Esophagus squamous epithelium (tissue), 5 donors: Measurements from ENCODE around the gene AP2S1. TPM values are rescaled to one million over a fixed set of nuclear protein-coding genes. Genes with fewer than 3 reads are reported as not detected.

Experiments
- DNase-seq: peaks from one replicate; lab custom pipeline; 2025; lab: John Stamatoyannopoulos, UW
- H3K27ac ChIP-seq, 4 donors: fragments of 200-600 bp; sonication (generic); one replicate each; pipeline ENCODE4 v1.5.1; 2016 to 2019; ENCODE audit warnings: mild to moderate bottlenecking in 1 of 4
- H3K27me3 ChIP-seq, 4 donors: fragments of 200-600 bp; sonication (generic); 1 replicate in 3 of 4; 2 replicates in 1 of 4; pipeline versions ENCODE4 v1.5.1 to v1.6.0; 2017 to 2021; ENCODE audit warnings: antibody characterized with exemption in 1 of 4
- H3K36me3 ChIP-seq, 3 donors: fragments of 200-600 bp; sonication (generic); one replicate each; pipeline ENCODE4 v1.5.1; 2016 to 2019
- H3K4me1 ChIP-seq, 3 donors: fragments of 200-600 bp; sonication (generic); one replicate each; pipeline ENCODE4 v1.5.1; 2017 to 2019
- H3K4me3 ChIP-seq, 4 donors: fragments of 200-600 bp; sonication (generic); 1 replicate in 3 of 4; 2 replicates in 1 of 4; pipeline ENCODE4 v1.5.1; 2016 to 2019; ENCODE audit warnings: mild to moderate bottlenecking in 2 of 4, moderate library complexity in 1 of 4
- H3K9me3 ChIP-seq, 3 donors: fragments of 200-600 bp; sonication (generic); one replicate each; pipeline ENCODE4 v1.5.1; 2016 to 2019
- CTCF ChIP-seq, 6 experiments: fragments of 450-650 bp in 4 of 6; fragments of 200-600 bp in 2 of 6; sonication (generic) in 2 of 6; IDR thresholded peaks; one replicate each; pipeline ENCODE4 v1.5.1; 2016 to 2019; ENCODE audit warnings: antibody characterized with exemption in 6 of 6, mild to moderate bottlenecking in 4 of 6, moderate library complexity in 4 of 6
- POLR2A ChIP-seq, 4 donors: fragments of 450-650 bp; IDR thresholded peaks; one replicate each; pipeline ENCODE4 v1.6.1; 2017; ENCODE audit warnings: antibody characterized with exemption in 4 of 4, mild to moderate bottlenecking in 4 of 4, moderate library complexity in 3 of 4
- WGBS, 2 donors: methylation state at CpG; one replicate each; pipeline ENCODE4 v1.1.5; 2018; 5-methylcytosine and 5-hydroxymethylcytosine counted together
- intact Hi-C: fragments of 100-400 bp; cut with DNase I; formaldehyde crosslinking; loops from one replicate; pipeline ENCODE4 v1.15.0; 2022
- total RNA-seq, 4 donors: library from RNA; depleted of rRNA; stranded (reverse); fragments of >200 nt; gene quantifications; one replicate each; pipeline ENCODE4 v1.1.0, GENCODE V29; 2016
- donor health status: DM: yes; HTN: yes; CAD: no.

The AP2S1 gene
- total RNA-seq, 4 donors from 2014 or later = 83.0 to 230 (median 133) TPM

GRCh38 chr19:46840498-46840942 lies 10.1 kb downstream of the AP2S1 start:
- intact Hi-C loops = loop anchor here (2.0 kb wide), 1 partner anchor 84 kb away; no protein-coding TSS in a partner anchor
- DNase-seq = no peak
- TF ChIP-seq CTCF (IDR thresholded peaks at IDR 0.05) (peak; percentile 52 to 89 (median 84)), POLR2A (IDR thresholded peaks at IDR 0.05) (no peak)
- Histone ChIP-seq H3K4me3 (no peak overlapping the region), H3K27me3 (no peaks in the 10 kb centered on the region), H3K36me3 (peaks cover 24 to 86% (median 28%) of the 10 kb centered on the region in 3 donors), H3K27ac (peak overlapping the region; percentile 83 to 91 (median 88)), H3K9me3 (no peaks in the 10 kb centered on the region), H3K4me1 (peaks cover 13 to 50% (median 17%) of the 10 kb centered on the region in 3 donors)
- 9 to 16% methylated on average over 13 of the region's 13 CpGs for WGBS, 2 donors

- WGBS, 2 donors = 49 to 55% methylated on average over 9 to 11 of the region's 12 CpGs
- H3K27ac ChIP-seq = peak overlapping the region; percentile 83 to 91 (median 88)
- H3K36me3 ChIP-seq = peaks cover 24 to 80% (median 28%) of the 10 kb centered on the region in 3 donors
- DNase-seq = no peak
- H3K27me3 ChIP-seq = no peaks in the 10 kb centered on the region
- H3K9me3 ChIP-seq = no peaks in the 10 kb centered on the region
- no peak overlapping the region for H3K4me3 ChIP-seq
- TF ChIP-seq POLR2A (IDR thresholded peaks at IDR 0.05) = no peak
- TF ChIP-seq CTCF (IDR thresholded peaks at IDR 0.05) = no peak
- peaks cover 13 to 50% (median 17%) of the 10 kb centered on the region in 3 donors for H3K4me1 ChIP-seq
- intact Hi-C loops = loop anchor here (2.0 kb wide), 1 partner anchor 83 kb away; no protein-coding TSS in a partner anchor
Observed at GRCh38 chr19:46839752-46840497, 10.7 kb downstream of the AP2S1 start.

GRCh38 chr19:46838160-46838559 lies 12.5 kb downstream of the AP2S1 start:
- no peaks in the 10 kb centered on the region for H3K27me3 ChIP-seq
- no peak for TF ChIP-seq POLR2A (IDR thresholded peaks at IDR 0.05)
- no peak for TF ChIP-seq CTCF (IDR thresholded peaks at IDR 0.05)
- 87 to 97% methylated on average over 6 to 10 of the region's 20 CpGs for WGBS, 2 donors
- no peaks in the 10 kb centered on the region for H3K9me3 ChIP-seq
- intact Hi-C loops = no loop called here
- no peak overlapping the region for H3K4me3 ChIP-seq
- peaks cover 13 to 55% (median 17%) of the 10 kb centered on the region in 3 donors for H3K4me1 ChIP-seq
- H3K36me3 ChIP-seq = peaks cover 14 to 62% (median 23%) of the 10 kb centered on the region in 3 donors
- no peak overlapping the region for H3K27ac ChIP-seq
- DNase-seq = no peak

- Histone ChIP-seq H3K4me1 (peaks cover 1 to 25% (median 7%) of the 10 kb centered on the region in 3 donors), H3K4me3 (no peak overlapping the region), H3K27ac (no peak overlapping the region), H3K36me3 (peaks cover 7 to 39% (median 11%) of the 10 kb centered on the region in 3 donors), H3K9me3 (no peaks in the 10 kb centered on the region), H3K27me3 (no peaks in the 10 kb centered on the region)
- 92 to 97% methylated on average over 6 of the region's 6 CpGs for WGBS, 2 donors
- no peak for TF ChIP-seq POLR2A (IDR thresholded peaks at IDR 0.05)
- no peak for TF ChIP-seq CTCF (IDR thresholded peaks at IDR 0.05)
- no peak for DNase-seq
- intact Hi-C loops = no loop called here
Observed at GRCh38 chr19:46834984-46835383, 15.7 kb downstream of the AP2S1 start.

GRCh38 chr19:46834121-46834520 lies 16.5 kb downstream of the AP2S1 start:
- Histone ChIP-seq H3K27me3 (no peaks in the 10 kb centered on the region), H3K9me3 (no peaks in the 10 kb centered on the region), H3K4me3 (no peak overlapping the region), H3K4me1 (peaks cover 0 to 24% (median 4%) of the 10 kb centered on the region in 3 donors), H3K36me3 (peaks cover 7 to 30% (median 11%) of the 10 kb centered on the region in 3 donors), H3K27ac (no peak overlapping the region)
- no peak for DNase-seq
- 68 to 77% methylated on average over 5 of the region's 5 CpGs for WGBS, 2 donors
- intact Hi-C loops = no loop called here
- TF ChIP-seq CTCF (IDR thresholded peaks at IDR 0.05) (no peak), POLR2A (IDR thresholded peaks at IDR 0.05) (no peak)
